Measurements from ENCODE around the gene SIRT3.
A peak's percentile ranks its signal among the peaks of the same experiment; 100 is the strongest.

SIRT3 gene

DNA sequence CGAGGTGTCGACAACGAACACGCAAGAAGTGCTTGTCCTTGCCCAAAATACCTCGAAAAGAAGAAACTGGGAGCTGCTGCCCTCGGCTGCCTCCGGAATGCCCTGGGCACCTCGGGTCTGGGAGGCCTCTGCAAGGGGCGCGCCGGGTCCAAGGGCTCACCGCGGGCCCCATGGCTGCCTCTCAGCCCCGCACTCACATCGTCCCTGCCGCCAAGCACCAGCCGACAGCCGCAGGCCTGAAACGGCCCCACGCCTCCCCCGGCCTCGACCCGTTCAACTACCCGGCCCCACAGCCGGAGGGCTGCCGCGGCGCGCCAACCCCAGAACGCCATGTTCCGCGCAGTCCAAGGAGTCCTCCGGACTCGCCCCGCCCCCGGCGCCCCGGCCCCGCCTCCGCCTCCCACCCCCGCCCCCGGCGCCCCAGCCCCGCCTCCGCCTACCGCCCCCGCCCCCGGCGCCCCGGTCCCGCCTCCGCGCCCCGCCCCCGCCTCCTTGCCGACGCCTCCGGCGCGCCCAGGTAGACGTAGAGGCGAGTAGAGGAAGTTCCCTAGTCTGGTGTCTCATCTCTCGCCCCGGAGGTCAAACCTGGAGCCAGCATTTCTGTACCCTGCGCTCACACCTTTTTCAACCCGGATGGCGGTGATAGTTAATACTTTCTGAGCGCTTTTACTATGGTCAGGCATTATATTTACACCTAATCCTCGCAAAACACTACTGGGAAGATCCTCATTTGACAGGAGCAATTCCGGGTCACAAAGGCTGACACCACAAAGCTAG lies at the start of gene SIRT3:
TSS of gene SIRT3 (minus strand) at position 346 of the 777 bp plus-strand sequence. CDS start at position 332, 14 bp downstream.
- DNase-seq (ENCODE audit: low read depth), result peak; percentile 48

DNA sequence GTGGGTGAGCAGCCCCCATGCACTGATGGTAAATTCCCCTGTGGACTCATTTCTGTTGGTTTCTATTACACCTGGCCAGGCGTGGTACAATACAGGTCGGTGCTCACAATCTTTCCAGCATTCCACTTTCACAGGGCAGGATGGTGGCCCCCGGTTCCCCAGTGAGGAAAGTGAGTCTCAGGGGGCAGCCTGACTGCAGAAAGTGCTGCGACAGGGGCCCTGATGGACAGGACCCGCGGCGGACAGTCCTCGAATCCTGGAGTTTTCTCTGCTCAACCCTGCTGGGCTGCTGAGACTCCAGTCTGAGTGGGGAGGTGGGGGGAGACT lies 49.7 kb upstream of the SIRT3 start:
- DNase-seq (ENCODE audit: low read depth), result no peak

DNA sequence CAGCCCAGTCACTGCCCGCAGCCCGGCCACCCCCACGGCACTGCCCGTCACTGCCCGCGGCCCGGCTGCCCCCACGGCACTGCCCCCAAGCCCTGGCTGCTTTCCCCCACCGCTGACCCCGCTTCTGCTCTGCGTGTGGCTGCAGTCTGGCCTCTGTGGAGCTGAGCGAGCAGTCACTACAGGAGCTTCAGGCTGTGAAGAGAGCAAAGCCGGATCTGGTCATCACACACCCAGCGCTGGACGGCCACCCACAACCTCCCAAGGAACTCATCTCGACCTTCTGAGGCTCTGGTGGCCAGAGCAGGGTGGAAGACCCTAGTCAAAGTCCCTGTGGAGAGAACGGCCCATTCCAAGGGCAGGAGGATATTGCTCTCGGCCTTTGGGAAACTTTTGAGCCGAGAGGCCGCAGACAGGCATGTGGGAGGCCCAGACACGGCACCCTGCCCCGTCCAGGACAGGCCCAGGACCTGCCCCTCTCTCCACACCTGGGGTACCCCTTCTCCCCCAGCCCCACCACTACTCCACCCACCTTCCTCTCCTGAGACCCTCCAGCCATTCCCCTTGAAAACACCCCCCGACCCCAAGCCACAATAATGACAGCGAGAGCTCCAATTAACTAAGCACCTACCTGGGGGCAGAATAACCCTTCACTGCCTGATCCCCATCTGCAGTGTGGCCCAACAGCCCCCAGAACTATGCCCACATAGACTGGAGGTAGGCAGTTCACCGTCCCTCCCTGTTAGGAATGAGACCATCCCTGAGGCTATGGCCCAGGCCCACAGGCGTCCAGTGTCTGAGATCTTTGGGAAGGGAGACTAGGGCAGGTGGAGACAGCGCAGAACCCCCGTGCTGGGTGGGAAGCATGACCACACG lies 49.1 kb upstream of the SIRT3 start:
- no peak for DNase-seq (ENCODE audit: low read depth)

DNA sequence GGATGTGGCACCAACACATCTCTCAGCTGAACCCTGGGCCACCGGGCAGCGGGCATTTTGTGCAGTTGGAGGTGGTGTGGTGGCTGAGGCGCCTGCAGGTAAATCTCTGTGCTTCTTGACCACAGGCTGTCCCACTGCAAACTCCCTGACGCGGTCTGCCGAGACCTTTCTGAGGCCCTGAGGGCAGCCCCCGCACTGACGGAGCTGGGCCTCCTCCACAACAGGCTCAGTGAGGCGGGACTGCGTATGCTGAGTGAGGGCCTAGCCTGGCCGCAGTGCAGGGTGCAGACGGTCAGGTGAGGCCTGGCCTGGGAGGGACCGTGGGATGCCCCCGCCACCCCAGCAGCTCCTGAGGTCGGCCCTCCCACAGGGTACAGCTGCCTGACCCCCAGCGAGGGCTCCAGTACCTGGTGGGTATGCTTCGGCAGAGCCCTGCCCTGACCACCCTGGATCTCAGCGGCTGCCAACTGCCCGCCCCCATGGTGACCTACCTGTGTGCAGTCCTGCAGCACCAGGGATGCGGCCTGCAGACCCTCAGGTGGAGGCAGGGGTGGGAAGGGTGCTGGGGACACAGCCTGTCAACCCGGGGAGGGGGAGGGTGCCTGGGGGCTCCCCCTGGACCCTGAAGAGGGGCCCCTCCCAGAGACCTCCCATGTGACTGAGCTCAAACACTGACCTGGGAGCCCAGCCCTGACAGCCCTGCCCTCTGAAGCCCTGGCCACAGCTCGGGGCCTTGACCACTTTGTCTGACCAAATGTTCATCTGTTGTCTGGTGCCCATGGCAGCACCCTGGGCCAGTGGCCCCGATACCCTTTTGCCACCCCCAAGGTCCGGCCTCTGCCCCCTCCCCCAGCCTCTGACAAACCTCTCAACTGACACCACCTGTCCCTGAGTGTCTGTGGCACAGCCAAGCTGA lies 48.2 kb upstream of the SIRT3 start:
- DNase-seq (ENCODE audit: low read depth), result no peak

DNA sequence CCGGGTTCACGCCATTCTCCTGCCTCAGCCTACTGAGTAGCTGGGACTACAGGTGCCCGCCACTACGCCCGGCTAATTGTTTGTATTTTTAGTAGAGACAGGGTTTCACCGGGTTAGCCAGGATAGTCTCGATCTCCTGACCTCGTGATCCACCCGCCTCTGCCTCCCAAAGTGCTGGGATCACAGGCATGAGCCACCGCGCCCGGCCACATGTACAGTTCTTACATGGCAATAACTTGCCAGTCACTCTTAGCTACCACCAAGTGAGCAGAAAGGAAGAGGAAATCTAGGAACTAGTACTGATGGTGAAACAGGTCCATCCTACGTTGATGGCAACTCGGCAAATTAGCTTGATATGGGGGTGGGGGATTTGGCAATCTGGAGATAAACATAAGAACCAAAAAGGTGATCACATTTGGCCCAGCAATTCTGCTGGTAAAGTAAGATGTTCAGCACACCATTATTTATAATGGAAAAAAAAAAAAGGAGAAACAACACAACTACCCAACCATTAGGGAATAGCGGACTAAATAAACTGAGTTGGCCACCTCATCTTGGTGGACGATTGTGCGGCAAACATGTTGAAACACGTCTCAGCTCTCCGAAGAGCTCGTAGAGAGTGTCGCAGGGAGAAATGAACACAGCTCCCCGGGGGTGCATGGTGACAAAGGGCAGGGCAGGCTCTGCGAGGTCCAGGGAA lies 47.4 kb upstream of the SIRT3 start:
- DNase-seq (ENCODE audit: low read depth), result no peak

DNA sequence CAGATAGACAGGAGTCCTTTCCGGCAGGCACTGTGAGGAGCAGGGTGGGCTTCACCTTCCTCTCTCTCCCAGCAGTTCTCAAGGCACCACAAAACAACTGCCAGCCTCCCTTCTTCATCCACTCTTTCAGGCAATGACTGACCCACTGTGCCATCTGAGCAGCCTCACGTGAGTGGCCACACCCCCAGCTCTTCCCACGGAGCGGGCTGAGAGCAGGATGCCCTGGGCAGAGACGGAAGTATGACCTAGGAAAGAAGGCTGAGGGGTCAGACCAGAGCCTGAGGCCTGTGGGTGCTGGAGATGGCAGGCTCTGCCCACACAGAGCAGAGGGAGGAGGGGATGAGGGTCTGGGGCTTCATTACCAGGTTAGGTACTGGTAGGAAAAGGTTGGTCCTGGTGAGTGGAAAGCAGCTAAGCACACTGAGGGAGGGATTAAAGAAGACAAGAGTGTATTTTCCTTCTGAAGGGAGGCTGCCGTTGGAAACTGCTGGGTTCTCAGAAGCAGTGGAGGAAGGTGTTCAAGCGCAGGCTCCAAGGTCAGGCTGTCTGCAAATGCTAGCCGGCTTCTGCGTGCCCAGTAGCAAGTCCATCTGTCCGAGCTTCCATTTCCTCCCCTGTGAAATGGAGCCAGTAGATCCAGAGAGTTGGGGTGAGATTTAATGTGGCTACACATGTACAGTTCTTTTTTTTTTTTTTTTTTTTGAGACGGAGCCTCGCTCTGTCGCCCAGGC lies 46.7 kb upstream of the SIRT3 start:
- no peak for DNase-seq (ENCODE audit: low read depth)

DNA sequence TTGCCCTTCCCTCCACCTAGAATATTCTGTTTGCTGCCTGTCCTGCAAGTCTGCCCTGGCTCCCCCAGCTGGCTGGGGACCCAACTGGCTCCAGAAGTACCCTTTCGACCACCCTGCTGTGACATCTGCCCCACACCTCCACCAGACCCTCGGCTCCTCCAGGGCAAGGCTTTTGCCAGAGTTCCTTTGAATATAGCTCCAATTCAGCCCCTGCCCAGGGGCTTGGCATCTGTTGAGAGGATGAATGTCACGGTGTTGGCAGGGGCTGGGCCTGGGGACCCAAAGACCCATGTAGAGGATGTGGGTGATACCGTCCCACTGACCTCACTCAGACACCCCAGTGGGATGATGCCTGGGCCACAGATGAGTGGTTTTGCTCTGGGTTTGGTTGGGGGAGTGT lies 46.0 kb upstream of the SIRT3 start:
- no peak for DNase-seq (ENCODE audit: low read depth)

DNA sequence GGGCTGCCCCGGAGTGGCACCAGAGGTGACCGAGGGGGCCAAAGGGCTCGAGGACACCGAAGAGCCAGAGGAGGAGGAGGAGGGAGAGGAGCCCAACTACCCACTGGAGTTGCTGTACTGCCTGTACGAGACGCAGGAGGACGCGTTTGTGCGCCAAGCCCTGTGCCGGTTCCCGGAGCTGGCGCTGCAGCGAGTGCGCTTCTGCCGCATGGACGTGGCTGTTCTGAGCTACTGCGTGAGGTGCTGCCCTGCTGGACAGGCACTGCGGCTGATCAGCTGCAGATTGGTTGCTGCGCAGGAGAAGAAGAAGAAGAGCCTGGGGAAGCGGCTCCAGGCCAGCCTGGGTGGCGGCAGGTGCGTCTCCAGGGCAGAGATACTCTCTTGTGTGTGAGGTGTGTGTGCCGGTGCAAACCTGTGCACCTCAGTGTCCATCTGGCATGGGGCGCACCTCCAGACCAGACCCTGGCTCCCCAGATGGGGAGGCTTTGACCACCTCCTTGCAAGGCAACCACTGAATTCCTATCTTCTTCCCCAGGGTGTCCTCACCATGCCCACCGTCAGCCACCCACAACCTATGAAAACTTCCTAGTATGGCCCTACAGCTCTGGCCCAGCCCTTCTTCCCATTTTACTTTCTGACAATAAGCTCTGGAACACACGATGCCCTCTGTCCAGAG lies 45.5 kb upstream of the SIRT3 start:
- DNase-seq (ENCODE audit: low read depth), result no peak

DNA sequence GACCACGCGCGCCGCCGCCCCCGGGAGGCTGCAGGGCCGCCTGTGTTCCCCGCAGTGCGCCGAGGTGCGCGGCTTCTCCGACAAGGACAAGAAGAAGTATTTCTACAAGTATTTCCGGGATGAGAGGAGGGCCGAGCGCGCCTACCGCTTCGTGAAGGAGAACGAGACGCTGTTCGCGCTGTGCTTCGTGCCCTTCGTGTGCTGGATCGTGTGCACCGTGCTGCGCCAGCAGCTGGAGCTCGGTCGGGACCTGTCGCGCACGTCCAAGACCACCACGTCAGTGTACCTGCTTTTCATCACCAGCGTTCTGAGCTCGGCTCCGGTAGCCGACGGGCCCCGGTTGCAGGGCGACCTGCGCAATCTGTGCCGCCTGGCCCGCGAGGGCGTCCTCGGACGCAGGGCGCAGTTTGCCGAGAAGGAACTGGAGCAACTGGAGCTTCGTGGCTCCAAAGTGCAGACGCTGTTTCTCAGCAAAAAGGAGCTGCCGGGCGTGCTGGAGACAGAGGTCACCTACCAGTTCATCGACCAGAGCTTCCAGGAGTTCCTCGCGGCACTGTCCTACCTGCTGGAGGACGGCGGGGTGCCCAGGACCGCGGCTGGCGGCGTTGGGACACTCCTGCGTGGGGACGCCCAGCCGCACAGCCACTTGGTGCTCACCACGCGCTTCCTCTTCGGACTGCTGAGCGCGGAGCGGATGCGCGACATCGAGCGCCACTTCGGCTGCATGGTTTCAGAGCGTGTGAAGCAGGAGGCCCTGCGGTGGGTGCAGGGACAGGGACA lies 44.8 kb upstream of the SIRT3 start:
- DNase-seq (ENCODE audit: low read depth), result no peak

DNA sequence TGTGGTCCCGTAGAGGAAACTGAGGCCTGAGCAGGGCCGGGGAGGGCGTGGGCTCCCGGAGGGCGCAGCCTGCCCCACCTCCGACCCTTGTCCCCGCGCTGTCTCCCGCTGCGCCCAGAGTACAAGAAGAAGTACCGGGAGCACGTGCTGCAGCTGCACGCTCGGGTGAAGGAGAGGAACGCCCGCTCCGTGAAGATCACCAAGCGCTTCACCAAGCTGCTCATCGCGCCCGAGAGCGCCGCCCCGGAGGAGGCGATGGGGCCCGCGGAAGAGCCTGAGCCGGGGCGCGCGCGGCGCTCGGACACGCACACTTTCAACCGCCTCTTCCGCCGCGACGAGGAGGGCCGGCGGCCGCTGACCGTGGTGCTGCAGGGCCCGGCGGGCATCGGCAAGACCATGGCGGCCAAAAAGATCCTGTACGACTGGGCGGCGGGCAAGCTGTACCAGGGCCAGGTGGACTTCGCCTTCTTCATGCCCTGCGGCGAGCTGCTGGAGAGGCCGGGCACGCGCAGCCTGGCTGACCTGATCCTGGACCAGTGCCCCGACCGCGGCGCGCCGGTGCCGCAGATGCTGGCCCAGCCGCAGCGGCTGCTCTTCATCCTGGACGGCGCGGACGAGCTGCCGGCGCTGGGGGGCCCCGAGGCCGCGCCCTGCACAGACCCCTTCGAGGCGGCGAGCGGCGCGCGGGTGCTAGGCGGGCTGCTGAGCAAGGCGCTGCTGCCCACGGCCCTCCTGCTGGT lies 44.0 kb upstream of the SIRT3 start:
- no peak for DNase-seq (ENCODE audit: low read depth)

DNA sequence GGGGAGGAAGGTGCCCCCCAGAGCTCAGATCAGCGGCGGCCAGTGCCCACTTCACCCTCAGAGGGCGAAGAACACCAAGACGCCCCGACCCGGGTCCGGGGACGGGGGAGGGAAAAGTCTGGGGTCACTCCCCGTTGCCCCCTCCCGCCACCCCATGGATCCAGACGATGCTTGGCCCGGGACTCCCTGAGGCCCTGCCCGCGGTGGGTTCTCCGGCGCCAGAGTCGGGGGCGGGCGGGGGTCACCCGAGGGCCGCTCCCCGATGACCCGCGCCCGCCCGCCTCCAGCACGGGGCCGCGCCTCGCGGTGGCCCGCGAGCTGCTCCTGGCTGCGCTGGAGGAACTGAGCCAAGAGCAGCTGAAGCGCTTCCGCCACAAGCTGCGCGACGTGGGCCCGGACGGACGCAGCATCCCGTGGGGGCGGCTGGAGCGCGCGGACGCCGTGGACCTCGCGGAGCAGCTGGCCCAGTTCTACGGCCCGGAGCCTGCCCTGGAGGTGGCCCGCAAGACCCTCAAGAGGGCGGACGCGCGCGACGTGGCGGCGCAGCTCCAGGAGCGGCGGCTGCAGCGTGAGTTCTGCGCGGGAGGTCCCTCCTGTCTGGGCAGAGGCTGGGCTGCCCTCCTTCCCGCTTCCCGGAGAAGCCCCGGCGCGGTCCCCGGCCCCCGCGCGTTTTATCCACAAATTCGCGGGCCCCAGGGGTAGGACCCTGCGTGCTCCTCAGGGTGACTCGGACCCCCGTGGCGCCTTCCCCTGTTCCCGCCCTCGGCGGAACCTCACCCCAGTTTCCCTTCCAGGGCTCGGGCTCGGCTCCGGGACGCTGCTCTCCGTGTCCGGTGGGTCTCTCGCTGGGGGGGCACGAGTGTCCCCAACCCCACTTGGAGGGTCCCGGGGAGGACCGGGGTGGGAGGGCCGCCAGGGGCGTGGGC lies 43.2 kb upstream of the SIRT3 start:
- DNase-seq (ENCODE audit: low read depth), result no peak

DNA sequence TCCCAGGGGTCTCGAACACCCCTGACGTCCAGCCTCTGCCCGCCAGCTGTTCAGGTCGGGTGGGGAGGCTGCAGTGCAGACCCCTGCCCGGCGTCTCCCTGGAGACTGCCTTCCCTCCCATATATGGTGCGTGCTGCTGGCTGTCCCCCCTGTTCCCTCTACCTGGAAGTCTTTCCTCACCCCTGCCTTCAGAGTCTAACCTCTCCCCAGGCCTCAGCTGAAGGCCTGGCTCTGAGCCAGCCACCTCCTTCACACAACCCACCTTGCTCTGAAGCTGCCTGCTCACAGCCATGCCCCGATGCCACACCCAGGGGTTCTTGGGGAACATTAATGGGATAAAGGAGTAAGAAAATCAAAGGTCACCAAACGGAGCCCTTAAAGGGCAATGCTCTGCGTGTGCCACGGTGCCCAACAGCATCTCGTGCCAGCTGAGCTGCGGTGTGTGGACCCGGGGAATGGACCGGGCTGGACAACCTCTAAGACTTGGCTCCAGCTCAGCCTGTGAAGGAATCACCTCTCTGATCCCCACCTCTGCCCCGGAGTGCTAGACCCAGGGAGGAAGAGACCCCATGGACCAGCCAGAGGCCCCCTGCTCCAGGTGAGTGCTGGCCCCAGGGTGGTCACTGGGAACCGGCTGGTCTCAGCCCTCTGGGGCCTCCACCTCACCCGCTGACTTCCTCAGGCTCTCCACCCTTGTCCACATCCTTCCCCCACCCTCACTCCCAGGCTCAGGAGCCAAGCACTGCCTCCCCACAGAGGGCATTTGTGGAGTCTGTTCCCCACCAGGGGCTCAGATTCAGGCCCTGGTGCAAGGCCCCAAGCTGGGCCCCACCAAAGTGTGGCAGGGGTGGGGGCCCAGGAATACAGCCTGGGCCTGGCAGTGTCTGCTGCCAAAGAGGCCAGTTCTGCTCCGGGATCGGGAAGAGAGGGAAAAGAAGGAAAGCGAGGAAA lies 42.1 kb upstream of the SIRT3 start, which contains the start of gene NLRP6:
TSS of gene NLRP6 (plus strand) at position 407 of the 951 bp plus-strand sequence. CDS start at position 570, 163 bp downstream.
- no peak for DNase-seq (ENCODE audit: low read depth)

DNA sequence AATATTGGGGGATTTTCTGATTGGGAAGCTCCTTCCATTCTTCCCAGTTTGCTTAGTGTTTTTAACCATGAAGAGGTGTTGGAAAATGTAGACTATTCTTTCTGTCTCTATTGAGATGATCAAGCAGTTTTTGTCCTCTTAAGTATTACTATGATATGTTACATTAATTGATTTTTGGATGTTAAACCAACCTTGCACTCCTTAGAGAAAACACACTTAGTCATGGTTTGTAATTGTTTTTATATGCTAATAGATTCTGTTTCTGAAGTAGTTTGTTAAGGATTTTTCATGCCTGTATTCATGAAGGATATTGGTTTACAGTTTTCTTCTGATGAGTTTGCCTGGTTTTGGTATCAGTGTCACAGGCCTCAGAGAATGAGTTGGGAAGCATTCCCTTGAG lies 40.1 kb upstream of the SIRT3 start:
- no peak for DNase-seq (ENCODE audit: low read depth)

DNA sequence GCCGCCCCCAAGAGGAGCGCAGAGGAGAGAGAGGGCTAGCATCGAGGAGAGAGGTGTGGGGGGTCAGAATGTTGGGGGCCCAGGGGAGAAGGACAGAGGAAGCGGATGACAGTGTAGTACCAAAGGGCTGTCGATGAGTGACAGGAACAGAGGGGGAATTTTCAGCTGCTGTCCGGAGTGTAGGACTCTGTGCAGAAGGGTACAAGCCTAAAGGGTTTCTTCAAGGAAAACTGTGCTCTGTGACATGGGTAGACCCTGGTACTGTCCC lies 36.7 kb upstream of the SIRT3 start:
- no peak for DNase-seq (ENCODE audit: low read depth)

DNA sequence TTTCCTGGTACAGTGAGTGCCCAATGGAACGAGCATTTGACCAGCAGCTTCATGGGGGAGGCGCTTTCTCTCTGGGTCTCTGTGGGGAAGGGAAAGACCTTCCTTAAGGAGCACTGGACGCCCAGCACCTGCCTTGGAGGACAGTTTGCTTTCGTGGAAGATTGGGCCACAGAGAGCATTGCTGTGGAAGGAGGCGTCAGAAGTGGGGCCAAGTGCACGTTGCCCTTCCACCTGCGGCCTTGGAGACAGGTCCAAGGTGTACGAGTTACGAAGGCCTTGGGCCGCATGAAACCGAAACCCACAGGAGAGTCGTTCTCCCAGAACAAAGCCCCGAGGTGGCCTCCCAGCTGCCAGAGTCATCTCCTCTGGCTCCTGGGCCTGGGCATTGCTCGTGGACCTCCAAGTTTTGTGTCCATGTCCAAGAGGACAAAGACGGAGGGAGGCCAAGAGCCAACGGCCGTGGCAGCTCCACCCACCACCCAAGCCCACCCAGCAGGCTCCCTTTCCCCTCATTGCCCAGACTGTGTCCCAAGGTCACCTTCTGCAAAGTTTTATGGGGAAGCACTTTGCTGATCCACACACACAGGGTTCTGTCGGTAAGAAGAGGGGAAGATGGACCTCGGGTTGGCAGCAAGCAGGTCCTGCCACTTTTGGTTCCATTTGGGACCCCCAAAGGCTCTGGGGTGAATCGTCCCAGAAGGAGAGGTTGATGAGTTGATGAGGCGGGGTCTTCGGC lies 36.2 kb upstream of the SIRT3 start:
- no peak for DNase-seq (ENCODE audit: low read depth)

DNA sequence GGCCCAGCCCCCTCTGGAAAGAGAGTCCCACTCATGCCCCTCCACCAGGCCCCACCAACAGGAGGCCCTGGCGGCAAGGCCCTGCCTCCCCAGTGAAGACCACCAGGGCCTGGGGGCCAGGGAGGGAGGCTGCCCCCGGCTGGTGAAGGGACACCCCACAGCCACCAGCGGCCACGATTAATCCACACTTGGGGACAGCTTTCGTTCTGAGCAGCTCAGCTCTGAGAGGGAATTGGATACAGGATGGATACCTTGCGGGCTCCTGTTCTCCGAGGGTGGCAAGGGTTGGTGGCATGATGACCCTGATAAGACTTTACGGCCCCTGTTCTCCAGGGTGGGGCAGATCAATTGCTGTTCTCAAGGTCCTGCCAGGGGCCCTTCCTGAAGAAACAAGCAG lies 35.2 kb upstream of the SIRT3 start:
- no peak for DNase-seq (ENCODE audit: low read depth)
